GM19239 (cell line): ENCODE data around the gene TUBA4A.
"Not testable (repeated sequence)": the region's sequence is repeated elsewhere in the genome, so short reads cannot be mapped to it uniquely, and the experiment has no call there.

Experiments used
- DNase-seq: peaks from one replicate; pipeline ENCODE4 v3.0.0; 2011; ENCODE audit warnings: low spot score; ENCODE audit not compliant: insufficient read length
- FAIRE-seq: peaks from 2 replicates; lab custom pipeline; 2011; peaks lifted over from hg19 to GRCh38; lab: Jason Lieb, UNC

Gene TUBA4A

DNA sequence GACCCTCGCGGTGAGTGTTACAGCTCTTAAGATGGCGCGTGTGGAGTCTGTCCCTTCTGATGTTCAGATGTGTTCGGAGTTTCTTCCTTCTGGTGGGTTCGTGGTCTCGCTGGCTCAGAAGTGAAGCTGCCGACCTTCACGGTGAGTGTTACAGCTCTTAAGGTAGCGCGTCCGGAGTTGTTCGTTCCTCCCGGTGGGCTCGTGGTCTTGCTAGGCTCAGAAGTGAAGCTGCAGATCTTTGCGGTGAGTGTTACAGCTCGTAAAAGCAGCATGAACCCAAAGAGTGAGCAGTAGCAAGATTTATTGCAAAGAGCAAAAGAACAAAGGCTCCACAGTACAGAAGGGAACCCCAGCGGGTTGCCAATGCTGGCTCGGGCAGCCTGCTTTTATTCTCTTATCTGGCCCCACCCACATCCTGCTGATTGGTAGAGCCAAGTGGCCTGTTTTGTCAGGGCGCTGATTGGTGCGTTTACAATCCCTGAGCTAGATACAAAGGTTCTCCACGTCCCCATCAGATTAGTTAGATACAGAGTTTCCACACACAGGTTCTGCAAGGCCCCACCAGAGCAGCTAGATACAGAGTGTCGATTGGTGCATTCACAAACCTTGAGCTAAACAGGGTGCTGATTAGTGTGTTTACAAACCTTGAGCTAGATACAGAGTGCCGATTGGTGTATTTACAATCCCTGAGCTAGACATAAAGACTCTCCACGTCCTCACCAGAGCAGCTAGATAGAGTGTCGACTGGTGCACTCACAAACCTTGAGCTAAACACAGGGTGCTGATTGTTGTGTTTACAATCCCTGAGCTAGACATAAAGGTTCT is 53.0 kb downstream of the TUBA4A start:
- FAIRE-seq, DNase-seq: not testable (repeated sequence)
